Endothelial cell of umbilical vein (primary cell): ENCODE data around the gene SCYGR4. TPM values are rescaled to one million over a fixed set of nuclear protein-coding genes. Genes with fewer than 3 reads are reported as not detected.

Experiments used
- BruUV-seq: library from RNA; stranded (reverse); fragments of 400-500 nt; replicated peaks from 2 replicates; lab custom pipeline; 2021; lab: Mats Ljungman, UMichigan
- CTCF ChIA-PET: fragments of 300-600, 350-600 bp; sonication (Branson Sonifier 250); formaldehyde crosslinking; loops from one replicate; lab custom pipeline; 2021; ENCODE audit warnings: antibody characterized with exemption, inconsistent platforms; lab: Charles Lee
- POLR2A ChIA-PET: fragments of 300-600, 350-600 bp; sonication (Branson Sonifier 250); formaldehyde crosslinking; loops from one replicate; lab custom pipeline; 2021; ENCODE audit warnings: antibody characterized with exemption, inconsistent platforms; lab: Charles Lee
- DNase-seq: peaks from one replicate; pipeline ENCODE4 v3.0.0-alpha.2; 2011; ENCODE audit warnings: low read depth, low spot score
- FAIRE-seq: peaks from 2 replicates; lab custom pipeline; 2011; peaks lifted over from hg19 to GRCh38; lab: Jason Lieb, UNC
- H2AFZ ChIP-seq: 2 replicates; pipeline ENCODE4 v1.6.0; 2012; ENCODE audit warnings: low read depth, low read length, control low read depth, inconsistent platforms
- H3K27ac ChIP-seq: 2 replicates; pipeline ENCODE4 v1.5.1; 2011; ENCODE audit warnings: low read depth, mild to moderate bottlenecking, control low read depth, low read length, moderate library complexity; ENCODE audit not compliant: insufficient read depth
- H3K27me3 ChIP-seq, 2 experiments: 2 replicates each; pipeline versions ENCODE4 v1.6.0 to v1.6.1; 2011; ENCODE audit warnings: low read length in 2 of 2, mixed read lengths in 1 of 2; ENCODE audit not compliant: control insufficient read depth in 2 of 2, insufficient read depth in 2 of 2
- H3K36me3 ChIP-seq, 2 experiments: 2 replicates in 1 of 2; 3 replicates in 1 of 2; pipeline ENCODE4 v1.5.1; 2011; ENCODE audit warnings: low read length in 2 of 2, mild to moderate bottlenecking in 1 of 2, moderate library complexity in 1 of 2; ENCODE audit not compliant: control insufficient read depth in 2 of 2, insufficient read depth in 2 of 2; ENCODE audit errors: extremely low read depth in 1 of 2
- H3K4me1 ChIP-seq: 3 replicates; pipeline ENCODE4 v1.5.1; 2011; ENCODE audit warnings: mild to moderate bottlenecking, low read length; ENCODE audit not compliant: control insufficient read depth, insufficient read depth; ENCODE audit errors: extremely low read depth
- H3K4me2 ChIP-seq: 2 replicates; pipeline ENCODE4 v1.6.1; 2011; ENCODE audit warnings: low read length, control low read depth, mixed read lengths; ENCODE audit not compliant: insufficient read depth
- H3K4me3 ChIP-seq, 3 experiments: fragments of 200-600 bp in 1 of 3; sonication (generic), shearing (Covaris generic) in 1 of 3; replicated peaks in 1 of 3; 2 replicates each; pipeline ENCODE4 v1.5.1; 2011 to 2016; ENCODE audit warnings: control low read depth in 3 of 3, low read length in 3 of 3, mild to moderate bottlenecking in 2 of 3, inconsistent platforms in 1 of 3, low read depth in 1 of 3, moderate library complexity in 1 of 3; ENCODE audit not compliant: insufficient read depth in 1 of 3
- H3K79me2 ChIP-seq: 2 replicates; pipeline ENCODE4 v1.6.0; 2012; ENCODE audit warnings: low read length, inconsistent platforms; ENCODE audit not compliant: control insufficient read depth, insufficient read depth
- H3K9ac ChIP-seq: replicated peaks from 2 replicates; pipeline ENCODE3; 2011; ENCODE audit warnings: low read length, control low read depth; ENCODE audit not compliant: insufficient read depth; ENCODE audit errors: extremely low read depth
- H3K9me1 ChIP-seq: replicated peaks from 3 replicates; pipeline ENCODE4 v1.6.0; 2011; ENCODE audit warnings: mild to moderate bottlenecking, low read length; ENCODE audit not compliant: control insufficient read depth, insufficient read depth; ENCODE audit errors: extremely low read depth
- H3K9me3 ChIP-seq: replicated peaks from 2 replicates; pipeline ENCODE4 v1.5.1; 2012; ENCODE audit warnings: low read length, inconsistent platforms; ENCODE audit not compliant: control insufficient read depth, insufficient read depth
- H4K20me1 ChIP-seq: replicated peaks from 2 replicates; pipeline ENCODE3; 2011; ENCODE audit warnings: mild to moderate bottlenecking, low read length; ENCODE audit not compliant: control insufficient read depth, insufficient read depth; ENCODE audit errors: extremely low read depth
- CTCF ChIP-seq, 2 donors: IDR thresholded peaks; 1 replicate in 1 of 2; 2 replicates in 1 of 2; pipeline ENCODE4 v1.5.1; 2011; ENCODE audit warnings: low read length in 2 of 2, mild to moderate bottlenecking in 2 of 2, moderate library complexity in 2 of 2, control low read depth in 1 of 2, inconsistent platforms in 1 of 2, low read depth in 1 of 2; ENCODE audit not compliant: insufficient read depth in 1 of 2; ENCODE audit errors: extremely low read depth in 1 of 2
- EZH2 ChIP-seq: IDR thresholded peaks from 2 replicates; pipeline ENCODE4 v1.6.1; 2012; ENCODE audit warnings: borderline replicate concordance, low read depth, mild to moderate bottlenecking, moderate library complexity, low read length, inconsistent platforms; ENCODE audit not compliant: severe bottlenecking
- FOS ChIP-seq: IDR thresholded peaks from 2 replicates; pipeline ENCODE4 v1.6.1; 2011; ENCODE audit warnings: mild to moderate bottlenecking, low read length, moderate library complexity, borderline replicate concordance; ENCODE audit not compliant: insufficient read depth
- GATA2 ChIP-seq: IDR thresholded peaks from 2 replicates; pipeline ENCODE4 v1.7.0; 2011; ENCODE audit warnings: low read depth, mild to moderate bottlenecking, moderate library complexity, mixed read lengths, low read length; ENCODE audit not compliant: insufficient read length, insufficient read depth
- JUN ChIP-seq: IDR thresholded peaks from 2 replicates; pipeline ENCODE4 v1.6.1; 2011; ENCODE audit warnings: borderline replicate concordance, low read depth; ENCODE audit not compliant: insufficient read length, insufficient read depth
- MAX ChIP-seq: IDR thresholded peaks from 2 replicates; pipeline ENCODE4 v1.6.1; 2011; ENCODE audit not compliant: insufficient read depth, insufficient read length
- MYC ChIP-seq: IDR thresholded peaks from one replicate; pipeline ENCODE4 v1.6.1; 2011; ENCODE audit warnings: mild to moderate bottlenecking, low read depth, low read length
- POLR2A ChIP-seq: IDR thresholded peaks from 2 replicates; pipeline ENCODE4 v1.6.1; 2012; ENCODE audit warnings: low read depth, mild to moderate bottlenecking, control low read depth, low read length
- POLR2AphosphoS5 ChIP-seq: IDR thresholded peaks from 2 replicates; pipeline ENCODE4 v1.6.1; 2012; ENCODE audit warnings: low read depth, mild to moderate bottlenecking, control low read depth, low read length, moderate library complexity; ENCODE audit not compliant: insufficient read depth
- dilution Hi-C: fragments of 300-500 bp; cut with MboI; formaldehyde crosslinking; loops from one replicate; pipeline ENCODE4 v1.15.0; 2019; ENCODE audit warnings: low sequenced_read_pairs; ENCODE audit not compliant: extremely low pct_ligation_motif_present
- intact Hi-C: fragments of 100-400 bp; cut with micrococcal nuclease; formaldehyde crosslinking; loops from one replicate; pipeline ENCODE4 v1.10.0; 2022
- polyA plus RNA-seq, 4 experiments: library from polyadenylated mRNA; depleted of rRNA in 3 of 4; stranded (reverse) in 3 of 4; unstranded in 1 of 4; fragments of >200 nt; gene quantifications; 2 replicates each; pipeline versions ENCODE4 v1.2.1 to v1.2.3, GENCODE V29; 2011 to 2012; ENCODE audit warnings: missing spikeins in 1 of 4
- total RNA-seq: library from RNA; stranded (reverse); gene quantifications from 2 replicates; pipeline ENCODE4 v1.2.3, GENCODE V29; 2021

The SCYGR4 gene
- total and polyA plus RNA-seq, 2 donors (not counting 3 experiments of a cell fraction or from before 2014, with no cell fraction given) = not detected

GRCh38 chr2:227578642-227579041 is 38.7 kb upstream of the SCYGR4 start:
- POLR2A ChIA-PET = no interaction called here
- no peaks in the 10 kb centered on the region for H3K4me1 ChIP-seq
- H3K4me2 ChIP-seq = no peak overlapping the region
- peaks cover 2 to 3% of the 10 kb centered on the region in 2 experiments for H3K27me3 ChIP-seq
- DNase-seq (no peak), FAIRE-seq (no peak)
- H3K9me1 ChIP-seq = no peaks in the 10 kb centered on the region
- CTCF ChIA-PET = interaction anchor here (1.1 kb wide), 1 partner anchor 9 kb away, joined by 3 read pairs; no protein-coding TSS in a partner anchor
- H3K36me3 ChIP-seq = no peaks in the 10 kb centered on the region
- H3K9me3 ChIP-seq = no peaks in the 10 kb centered on the region
- no peak overlapping the region for H3K4me3 ChIP-seq
- H2AFZ ChIP-seq = no peak overlapping the region
- TF ChIP-seq CTCF (IDR thresholded peaks at IDR 0.05; ENCODE audit: extremely low read depth in 1 of 2, insufficient read depth in 1 of 2, low read depth in 1 of 2, low read length in 2 of 2) = no peak
- TF ChIP-seq POLR2A = no peak
- TF ChIP-seq MAX = no peak
- TF ChIP-seq GATA2 = no peak
- TF ChIP-seq FOS = no peak
- TF ChIP-seq EZH2 = no peak
- no peak for TF ChIP-seq JUN
- TF ChIP-seq MYC = no peak
- TF ChIP-seq POLR2AphosphoS5 = no peak
- H3K79me2 ChIP-seq = no peaks in the 10 kb centered on the region
- intact Hi-C loops = no loop called here
- no peaks in the 10 kb centered on the region for H4K20me1 ChIP-seq
- H3K9ac ChIP-seq = no peak overlapping the region
- BruUV-seq = no TSS peak
- no peak overlapping the region for H3K27ac ChIP-seq
- dilution Hi-C loops = no loop called here
